Smooth muscle cell (in vitro differentiated cells): ENCODE measurements around the gene DNAH9. TPM values are rescaled to one million over a fixed set of nuclear protein-coding genes. Genes with fewer than 3 reads are reported as not detected.

Experiments
- DNase-seq: peaks from one replicate; lab custom pipeline; 2025; ENCODE audit not compliant: unreplicated experiment; lab: John Stamatoyannopoulos, UW
- H2AFZ ChIP-seq: fragments of 200-600 bp; sonication (generic); 2 replicates; pipeline ENCODE4 v1.6.0; 2016; ENCODE audit warnings: antibody characterized with exemption, low read depth, mild to moderate bottlenecking
- H3F3A ChIP-seq: fragments of 200-600 bp; sonication (generic); 2 replicates; pipeline ENCODE4 v1.6.0; 2017; ENCODE audit warnings: antibody characterized with exemption, low read depth
- H3K27ac ChIP-seq: fragments of 200-600 bp; sonication (generic); 2 replicates; pipeline ENCODE4 v1.5.1; 2016; ENCODE audit warnings: low read depth, mild to moderate bottlenecking
- H3K27me3 ChIP-seq: fragments of 200-600 bp; sonication (generic); 2 replicates; pipeline ENCODE4 v1.6.1; 2016; ENCODE audit warnings: low read depth, mild to moderate bottlenecking
- H3K36me3 ChIP-seq: fragments of 200-600 bp; sonication (generic); 2 replicates; pipeline ENCODE4 v1.5.1; 2016; ENCODE audit warnings: low read depth
- H3K4me1 ChIP-seq: fragments of 200-600 bp; sonication (generic); 2 replicates; pipeline ENCODE4 v1.5.1; 2016; ENCODE audit warnings: low read depth
- H3K4me2 ChIP-seq: fragments of 200-600 bp; sonication (generic); 2 replicates; pipeline ENCODE4 v1.6.0; 2016; ENCODE audit warnings: mild to moderate bottlenecking
- H3K4me3 ChIP-seq: fragments of 200-600 bp; sonication (generic); 2 replicates; pipeline ENCODE4 v1.5.1; 2016; ENCODE audit warnings: mild to moderate bottlenecking
- H3K79me2 ChIP-seq: fragments of 200-600 bp; sonication (generic); 2 replicates; pipeline ENCODE4 v1.6.0; 2016; ENCODE audit warnings: low read depth, mild to moderate bottlenecking
- H3K9ac ChIP-seq: fragments of 200-600 bp; sonication (generic); 2 replicates; pipeline ENCODE4 v1.6.0; 2016; ENCODE audit warnings: low read depth
- H3K9me3 ChIP-seq: fragments of 200-600 bp; sonication (generic); replicated peaks from 2 replicates; pipeline ENCODE4 v1.5.1; 2016; ENCODE audit warnings: low read depth
- H4K20me1 ChIP-seq: fragments of 200-600 bp; sonication (generic); 2 replicates; pipeline ENCODE4 v1.6.0; 2016; ENCODE audit warnings: low read depth
- CTCF ChIP-seq: fragments of 200-600 bp; sonication (generic); IDR thresholded peaks from 2 replicates; pipeline ENCODE4 v1.5.1; 2017; ENCODE audit warnings: borderline replicate concordance, mild to moderate bottlenecking, antibody characterized with exemption; ENCODE audit not compliant: insufficient read depth, poor library complexity, severe bottlenecking
- WGBS: methylation state at CpG from one replicate; pipeline ENCODE4 v1.1.7; 2016; ENCODE audit warnings: low lambda C conversion rate; 5-methylcytosine and 5-hydroxymethylcytosine counted together
- polyA plus RNA-seq: library from polyadenylated mRNA; unstranded; fragments of >200 nt; fragmentation: Nextera tagmentation; extraction: Ambion mirVana; gene quantifications from 2 replicates; pipeline ENCODE4 v1.2.1, GENCODE V29; 2016
- total RNA-seq: library from RNA; depleted of rRNA; stranded (reverse); fragments of >200 nt; gene quantifications from 2 replicates; pipeline ENCODE4 v1.2.3, GENCODE V29; 2014

DNAH9 gene
- total and polyA plus RNA-seq, 2 experiments from 2014 or later: 0.30 to 0.49 TPM

- Histone ChIP-seq H3K9me3 (no peaks in the 10 kb centered on the region), H3K27ac (no peak overlapping the region), H3K27me3 (peaks cover 9% of the 10 kb centered on the region), H3K4me3 (no peak overlapping the region), H3K4me2 (no peak overlapping the region), H4K20me1 (no peaks in the 10 kb centered on the region), H3K36me3 (no peaks in the 10 kb centered on the region), H3F3A (no peaks in the 10 kb centered on the region), H2AFZ (no peak overlapping the region), H3K4me1 (no peaks in the 10 kb centered on the region), H3K9ac (no peak overlapping the region), H3K79me2 (no peaks in the 10 kb centered on the region)
- DNase-seq: no peak
- WGBS: 89% methylated on average over 7 of the region's 7 CpGs
- TF ChIP-seq CTCF: no peak
Observed at GRCh38 chr17:11627301-11627940, 29.2 kb downstream of the DNAH9 start.

- Histone ChIP-seq H4K20me1 (no peaks in the 10 kb centered on the region), H3K4me2 (no peak overlapping the region), H3K27ac (no peak overlapping the region), H2AFZ (no peak overlapping the region), H3K27me3 (peaks cover 9% of the 10 kb centered on the region), H3K9ac (no peak overlapping the region), H3K9me3 (no peaks in the 10 kb centered on the region), H3K79me2 (no peaks in the 10 kb centered on the region), H3K4me3 (no peak overlapping the region), H3K36me3 (no peaks in the 10 kb centered on the region), H3F3A (no peaks in the 10 kb centered on the region), H3K4me1 (no peaks in the 10 kb centered on the region)
- TF ChIP-seq CTCF: no peak
- WGBS: 38% methylated on average over 10 of the region's 10 CpGs
- DNase-seq: no peak
Observed at GRCh38 chr17:11628374-11628773, 30.1 kb downstream of the DNAH9 start.

- Histone ChIP-seq H3K36me3 (no peaks in the 10 kb centered on the region), H3K4me1 (no peaks in the 10 kb centered on the region), H2AFZ (no peak overlapping the region), H3K79me2 (no peaks in the 10 kb centered on the region), H3F3A (no peaks in the 10 kb centered on the region), H3K4me2 (no peak overlapping the region), H3K9me3 (no peaks in the 10 kb centered on the region), H3K27ac (no peak overlapping the region), H3K9ac (no peak overlapping the region), H4K20me1 (no peaks in the 10 kb centered on the region), H3K27me3 (peaks cover 9% of the 10 kb centered on the region), H3K4me3 (no peak overlapping the region)
- no peak for DNase-seq
- 87% methylated on average over 3 of the region's 3 CpGs for WGBS
- no peak for TF ChIP-seq CTCF
Observed at GRCh38 chr17:11628831-11629230, 30.6 kb downstream of the DNAH9 start.

- Histone ChIP-seq H3F3A (no peaks in the 10 kb centered on the region), H3K36me3 (no peaks in the 10 kb centered on the region), H3K79me2 (no peaks in the 10 kb centered on the region), H3K9me3 (no peaks in the 10 kb centered on the region), H3K27me3 (no peaks in the 10 kb centered on the region), H2AFZ (no peak overlapping the region), H4K20me1 (no peaks in the 10 kb centered on the region), H3K4me1 (no peaks in the 10 kb centered on the region), H3K27ac (no peak overlapping the region), H3K9ac (no peak overlapping the region), H3K4me3 (no peak overlapping the region), H3K4me2 (no peak overlapping the region)
- TF ChIP-seq CTCF: no peak
- 89% methylated on average over 5 of the region's 5 CpGs for WGBS
- no peak for DNase-seq
Observed at GRCh38 chr17:11636771-11637170, 38.5 kb downstream of the DNAH9 start.
